ENCODE measurements around the gene CPOX.
"Not testable (repeated sequence)": the region's sequence is repeated elsewhere in the genome, so short reads cannot be mapped to it uniquely, and the experiment has no call there.

The CPOX gene

GRCh38 chr3:98593046-98593936, at the start of gene CPOX:
CPOX (minus strand) TSS chr3:98593611; CDS start chr3:98593504, 107 bp downstream.
- peak; percentile 91 to 93 for DNase-seq

- DNase-seq, result not testable (repeated sequence)
These were observed 49.4 kb upstream of the CPOX start for GRCh38 chr3:98642769-98643168.

- not testable (repeated sequence) for DNase-seq
These were observed 48.3 kb upstream of the CPOX start for GRCh38 chr3:98641756-98642155.

GRCh38 chr3:98638515-98638914, 45.1 kb upstream of the CPOX start:
- DNase-seq, result not testable (repeated sequence)

GRCh38 chr3:98630416-98630815, 37.0 kb upstream of the CPOX start:
- no peak for DNase-seq

- DNase-seq, result no peak
These were observed 34.9 kb upstream of the CPOX start for GRCh38 chr3:98628317-98628716.

GRCh38 chr3:98626151-98626550, 32.7 kb upstream of the CPOX start:
- DNase-seq, result no peak

- no peak for DNase-seq
These were observed 30.3 kb upstream of the CPOX start for GRCh38 chr3:98623572-98624280.

GRCh38 chr3:98617841-98618240, 24.4 kb upstream of the CPOX start:
- no peak for DNase-seq

- no peak for DNase-seq
These were observed 20.2 kb upstream of the CPOX start for GRCh38 chr3:98613616-98614015.

- no peak for DNase-seq
These were observed 19.6 kb upstream of the CPOX start for GRCh38 chr3:98612996-98613517.

- DNase-seq, result peak in 1 of 2 experiments; percentile 24
These were observed 19.2 kb upstream of the CPOX start for GRCh38 chr3:98612587-98612986.

- no peak for DNase-seq
These were observed 14.6 kb upstream of the CPOX start for GRCh38 chr3:98608029-98608428.

- no peak for DNase-seq
These were observed 10.2 kb upstream of the CPOX start for GRCh38 chr3:98603580-98603979.

- DNase-seq, result no peak
These were observed 8.8 kb upstream of the CPOX start for GRCh38 chr3:98602078-98602678.

GRCh38 chr3:98601180-98601579, 7.8 kb upstream of the CPOX start:
- no peak for DNase-seq

GRCh38 chr3:98600412-98601095, 7.1 kb upstream of the CPOX start:
- DNase-seq, result no peak

- no peak for DNase-seq
These were observed 6.4 kb upstream of the CPOX start for GRCh38 chr3:98599647-98600411.

GRCh38 chr3:98598492-98598891, 5.1 kb upstream of the CPOX start:
- no peak for DNase-seq

- DNase-seq, result no peak
These were observed 3.4 kb upstream of the CPOX start for GRCh38 chr3:98596541-98597500.

GRCh38 chr3:98596087-98596486, 2.7 kb upstream of the CPOX start:
- DNase-seq, result no peak

Measured in activated T-cell treated with anti-CD3 and anti-CD28 coated beads, Interleukin-2, amount 50 U/mL, for 48 hours (primary cell).